HG02938 (cell line): Measurements from ENCODE around the gene CFAP99.

ENCODE experiments used
- ATAC-seq: cut with Tn5 transposase; IDR thresholded peaks from one replicate; pipeline ENCODE4 v1.9.1; 2021; ENCODE audit warnings: mild to moderate bottlenecking, moderate library complexity; ENCODE audit not compliant: unreplicated experiment

Gene CFAP99

GRCh38 chr4:2390784-2391421 lies 27.9 kb upstream of the CFAP99 start:
- no peak for ATAC-seq

GRCh38 chr4:2393353-2394270 lies 25.1 kb upstream of the CFAP99 start:
- no peak for ATAC-seq

DNA sequence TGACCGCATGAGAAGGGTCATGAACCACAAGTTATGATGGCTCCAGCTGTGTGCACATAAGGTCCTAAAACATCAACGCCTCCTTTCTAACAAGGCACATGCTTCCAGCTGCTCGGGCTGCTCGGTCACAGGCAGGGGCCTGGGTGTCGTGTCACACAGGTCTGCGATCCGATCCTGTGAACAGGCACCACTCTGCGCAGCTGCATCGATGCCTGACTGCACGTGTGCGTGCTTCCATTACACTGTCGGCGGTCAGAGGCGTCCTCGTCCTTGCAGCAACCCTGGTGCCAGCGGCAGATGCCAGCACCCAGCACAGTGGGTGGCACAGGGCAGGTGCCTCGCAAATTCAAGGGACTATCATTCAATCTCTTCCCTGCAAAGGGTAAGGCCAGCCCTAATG lies 24.2 kb upstream of the CFAP99 start:
- no peak for ATAC-seq

DNA sequence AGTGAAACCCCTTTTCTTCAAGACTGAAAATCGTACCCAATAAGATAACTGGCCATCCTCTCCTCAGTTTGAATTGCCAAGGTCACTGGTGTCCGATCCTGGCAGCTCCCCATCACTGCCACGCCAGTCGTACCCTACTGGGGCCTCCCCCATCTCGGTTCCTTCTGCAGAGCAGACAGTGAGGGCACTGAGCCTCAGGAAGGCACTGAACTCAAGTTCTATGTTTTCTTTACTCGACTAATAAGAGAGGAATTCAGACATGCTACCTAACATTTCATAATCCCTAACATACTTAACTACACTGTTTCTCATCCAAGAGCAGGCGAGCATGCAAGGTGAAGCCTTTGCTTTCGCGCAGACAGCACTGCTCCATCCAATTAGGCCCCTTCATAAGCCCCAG lies 23.7 kb upstream of the CFAP99 start:
- no peak for ATAC-seq

DNA sequence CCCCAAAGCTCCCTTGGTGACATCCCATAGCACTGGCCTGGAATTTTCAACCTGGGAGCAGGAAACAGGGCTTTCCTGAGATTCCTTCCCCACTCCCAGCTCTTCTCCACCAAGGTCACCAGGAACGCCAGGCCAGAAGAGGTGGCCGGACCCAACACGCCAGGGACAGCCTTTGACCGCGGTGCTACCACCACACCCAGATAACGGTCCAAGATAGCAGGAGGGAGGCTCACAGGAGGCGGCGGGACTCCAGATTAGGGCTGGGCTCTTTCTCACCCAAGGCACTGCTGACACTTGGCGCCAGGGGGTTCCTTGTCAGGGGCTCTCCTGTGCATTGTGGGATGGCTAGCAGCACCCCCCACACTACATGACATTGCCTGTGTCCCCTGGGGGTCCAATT lies 23.2 kb upstream of the CFAP99 start:
- ATAC-seq, result no peak

- no peak for ATAC-seq
Measured at GRCh38 chr4:2396781-2397368, 21.9 kb upstream of the CFAP99 start.

- no peak for ATAC-seq
Measured at GRCh38 chr4:2397596-2398379, 21.0 kb upstream of the CFAP99 start.

DNA sequence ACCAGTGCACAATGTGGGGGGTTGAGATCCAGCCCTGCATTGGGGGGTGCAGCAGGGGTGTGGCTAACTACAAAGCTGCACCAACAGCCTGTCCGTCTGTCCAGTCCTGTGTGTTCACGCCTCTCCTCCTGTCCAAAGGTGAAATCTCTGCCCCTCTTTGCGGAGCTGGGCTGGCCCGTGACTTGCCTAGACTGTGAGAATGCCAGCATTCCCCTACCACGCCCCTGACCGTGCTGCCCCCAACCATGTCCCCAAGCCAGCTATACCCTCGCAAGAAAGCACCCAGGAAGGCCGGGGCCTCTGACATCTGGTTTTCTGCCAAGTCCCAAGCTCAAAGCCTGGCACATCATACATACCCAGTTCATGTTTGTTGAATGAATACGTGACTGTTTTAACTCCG lies 19.5 kb upstream of the CFAP99 start:
- ATAC-seq, result no peak

DNA sequence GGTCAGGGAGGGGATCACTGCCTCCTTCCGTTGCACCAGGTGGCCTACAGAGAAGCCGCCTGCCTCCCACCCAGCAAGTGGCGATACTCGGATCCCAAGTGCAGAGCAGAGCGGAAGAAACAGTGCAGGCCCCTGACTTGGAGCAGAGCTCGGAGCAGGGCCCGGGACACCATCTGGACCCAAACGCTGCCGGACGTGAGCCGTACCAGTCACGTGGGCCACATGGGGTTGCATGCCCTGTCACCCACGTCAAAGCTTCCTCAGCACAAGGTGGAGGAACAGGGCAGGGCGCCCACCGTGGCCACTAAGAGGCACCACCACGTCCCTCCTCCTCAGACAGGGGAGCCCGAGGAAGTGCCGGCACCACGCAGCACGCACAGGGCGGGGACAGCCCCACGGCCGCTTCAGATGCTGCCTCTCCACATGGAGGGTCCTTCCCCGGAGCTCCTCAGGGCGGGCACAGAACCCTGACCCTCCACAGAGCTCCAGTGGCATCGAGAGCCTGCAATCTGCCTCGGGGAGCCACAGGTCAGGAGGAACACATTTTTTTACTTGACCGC lies 19.0 kb upstream of the CFAP99 start:
- no peak for ATAC-seq

GRCh38 chr4:2400841-2401609 lies 17.7 kb upstream of the CFAP99 start:
- no peak for ATAC-seq

- no peak for ATAC-seq
Measured at GRCh38 chr4:2401610-2401983, 17.2 kb upstream of the CFAP99 start.

- no peak for ATAC-seq
Measured at GRCh38 chr4:2402048-2402842, 16.5 kb upstream of the CFAP99 start.

DNA sequence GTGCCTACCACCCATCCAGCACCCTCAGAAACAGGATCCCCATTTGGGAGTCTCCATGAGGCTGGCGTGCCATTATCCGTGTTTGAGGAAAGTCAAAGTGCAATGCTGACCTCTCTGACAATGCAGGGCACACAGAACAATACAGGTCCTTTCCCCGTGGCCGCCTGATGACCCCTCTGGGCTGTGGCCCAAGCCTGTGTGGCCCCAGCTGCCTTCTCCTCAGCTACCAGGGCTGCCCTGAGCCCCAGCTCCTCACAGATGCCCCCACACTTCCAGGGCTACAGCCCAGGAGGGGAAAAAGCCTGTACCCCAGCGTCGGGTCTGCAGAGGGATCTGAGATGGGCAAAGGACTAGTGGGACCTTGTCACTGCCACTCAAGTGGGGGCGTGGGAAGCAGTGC lies 15.8 kb upstream of the CFAP99 start:
- no peak for ATAC-seq

- ATAC-seq, result no peak
Measured at GRCh38 chr4:2406406-2406805, 12.3 kb upstream of the CFAP99 start.

- ATAC-seq, result no peak
Measured at GRCh38 chr4:2406920-2407319, 11.8 kb upstream of the CFAP99 start.

- ATAC-seq, result no peak
Measured at GRCh38 chr4:2407991-2408342, 10.8 kb upstream of the CFAP99 start.

- ATAC-seq, result no peak
Measured at GRCh38 chr4:2408401-2408958, 10.3 kb upstream of the CFAP99 start.

- no peak for ATAC-seq
Measured at GRCh38 chr4:2408976-2409375, 9.8 kb upstream of the CFAP99 start.

DNA sequence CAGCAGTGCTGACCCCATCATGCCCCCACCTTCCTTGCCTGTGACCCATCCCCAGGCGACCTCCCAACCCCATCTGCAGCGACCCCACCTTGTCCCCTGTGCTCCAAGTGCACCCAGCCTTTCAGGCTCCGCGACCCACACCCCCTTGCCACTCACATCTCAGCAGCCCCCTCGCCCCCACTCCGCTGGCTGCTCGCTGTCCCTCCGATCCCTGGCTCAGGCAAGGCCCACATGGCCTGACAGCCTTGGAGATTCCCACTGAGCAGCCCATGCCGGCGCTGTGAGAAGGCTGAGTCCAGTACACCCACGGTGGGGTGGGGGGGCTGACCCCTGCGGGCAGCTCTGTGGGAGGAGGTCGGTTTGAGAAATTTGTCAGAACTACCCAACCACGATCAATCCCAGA lies 9.4 kb upstream of the CFAP99 start:
- ATAC-seq, result no peak
